H1 (cell line): ENCODE results near the gene CDC42EP1. TPM values are rescaled to one million over a fixed set of nuclear protein-coding genes. Genes with fewer than 3 reads are reported as not detected.

ENCODE experiments used
- ASH2L ChIP-seq: fragments of 200-600, 300-600 bp; sonication (generic); IDR thresholded peaks from one replicate; pipeline ENCODE4 v1.7.1; 2017; ENCODE audit warnings: low read length
- BACH1 ChIP-seq: IDR thresholded peaks from 2 replicates; pipeline ENCODE4 v1.6.1; 2012; ENCODE audit warnings: low read length, improper control_type of control experiment
- BRCA1 ChIP-seq: IDR thresholded peaks from 2 replicates; pipeline ENCODE4 v1.6.1; 2012; ENCODE audit warnings: low read depth, low read length, improper control_type of control experiment
- CHD2 ChIP-seq: IDR thresholded peaks from 2 replicates; pipeline ENCODE4 v1.6.1; 2012; ENCODE audit warnings: low read length, improper control_type of control experiment
- CREB1 ChIP-seq: IDR thresholded peaks from 2 replicates; pipeline ENCODE4 v1.6.1; 2012; ENCODE audit warnings: inconsistent platforms
- EP300 ChIP-seq, 2 experiments: IDR thresholded peaks; 1 replicate in 1 of 2; 2 replicates in 1 of 2; pipeline ENCODE4 v1.6.1; 2011 to 2012; ENCODE audit warnings: low read depth in 2 of 2, low read length in 2 of 2, mild to moderate bottlenecking in 2 of 2, borderline replicate concordance in 1 of 2, inconsistent platforms in 1 of 2, moderate library complexity in 1 of 2
- GABPA ChIP-seq: IDR thresholded peaks from 2 replicates; pipeline ENCODE4 v1.6.1; 2011; ENCODE audit warnings: mild to moderate bottlenecking, low read length, moderate library complexity, borderline replicate concordance; ENCODE audit not compliant: insufficient read depth
- KDM4A ChIP-seq: IDR thresholded peaks from one replicate; pipeline ENCODE4 v1.7.1; 2012; ENCODE audit warnings: low read depth, mild to moderate bottlenecking, moderate library complexity, low read length, inconsistent platforms; ENCODE audit not compliant: severe bottlenecking
- KDM5A ChIP-seq: fragments of 200-600 bp; IDR thresholded peaks from 2 replicates; pipeline ENCODE4 v1.7.1; 2012; ENCODE audit warnings: mild to moderate bottlenecking, low read length, inconsistent platforms, mixed read lengths
- NRF1 ChIP-seq: IDR thresholded peaks from 2 replicates; pipeline ENCODE4 v1.6.1; 2011; ENCODE audit warnings: mild to moderate bottlenecking, low read depth, low read length, improper control_type of control experiment
- PHF8 ChIP-seq: fragments of 200-600 bp; sonication (generic); conservative IDR thresholded peaks from 2 replicates; pipeline ENCODE4 v1.7.1; 2012; ENCODE audit warnings: low read depth, mild to moderate bottlenecking, inconsistent platforms, low read length, moderate library complexity
- POLR2A ChIP-seq, 2 experiments: IDR thresholded peaks; 1 replicate in 1 of 2; 2 replicates in 1 of 2; pipeline ENCODE4 v1.6.1; 2011; ENCODE audit warnings: low read depth in 2 of 2, low read length in 2 of 2, mild to moderate bottlenecking in 2 of 2; ENCODE audit errors: control extremely low read depth in 1 of 2
- POLR2AphosphoS5 ChIP-seq: IDR thresholded peaks from 2 replicates; pipeline ENCODE4 v1.6.1; 2011; ENCODE audit warnings: low read depth, low read length
- RXRA ChIP-seq: IDR thresholded peaks from 2 replicates; pipeline ENCODE4 v1.6.1; 2011; ENCODE audit warnings: low read depth, mild to moderate bottlenecking, low read length, moderate library complexity; ENCODE audit not compliant: insufficient read depth
- SIN3A ChIP-seq, 2 experiments: IDR thresholded peaks in 1 of 2; conservative IDR thresholded peaks in 1 of 2; 2 replicates each; pipeline ENCODE4 v1.6.1; 2011 to 2012; ENCODE audit warnings: low read length in 2 of 2, improper control_type of control experiment in 1 of 2, low read depth in 1 of 2, mild to moderate bottlenecking in 1 of 2
- SP1 ChIP-seq: IDR thresholded peaks from 2 replicates; pipeline ENCODE4 v1.6.1; 2011; ENCODE audit warnings: low read depth, low read length
- SP4 ChIP-seq: IDR thresholded peaks from 2 replicates; pipeline ENCODE4 v1.6.1; 2012; ENCODE audit warnings: low read length, inconsistent platforms
- TAF1 ChIP-seq: IDR thresholded peaks from 2 replicates; pipeline ENCODE4 v1.6.1; 2011; ENCODE audit warnings: mild to moderate bottlenecking, low read depth, low read length
- TBP ChIP-seq: IDR thresholded peaks from 2 replicates; pipeline ENCODE4 v1.6.1; 2011; ENCODE audit warnings: low read depth, low read length, improper control_type of control experiment
- TCF12 ChIP-seq: IDR thresholded peaks from 2 replicates; pipeline ENCODE4 v1.6.1; 2011; ENCODE audit warnings: low read depth, mild to moderate bottlenecking, low read length
- TEAD4 ChIP-seq: IDR thresholded peaks from 2 replicates; pipeline ENCODE4 v1.6.1; 2012; ENCODE audit warnings: low read depth, low read length, inconsistent platforms, mixed read lengths
- YY1 ChIP-seq: IDR thresholded peaks from 2 replicates; pipeline ENCODE4 v1.6.1; 2011; ENCODE audit warnings: low read depth, mild to moderate bottlenecking, low read length
- polyA plus RNA-seq, 7 experiments: library from polyadenylated mRNA; depleted of rRNA in 3 of 7; stranded (reverse) in 5 of 7; unstranded in 2 of 7; fragments of >200 nt in 5 of 7; fragments of 200-250 nt in 2 of 7; gene quantifications; 1 replicate in 5 of 7; 2 replicates in 1 of 7; 4 replicates in 1 of 7; pipeline versions ENCODE4 v1.2.1 to v1.2.3, GENCODE V29; 2011 to 2013; ENCODE audit warnings: missing spikeins in 2 of 7, mixed read lengths in 2 of 7
- total RNA-seq: library from RNA; stranded (reverse); fragmentation: NEBNext Ultra II Directional; extraction: Animal tissue kit (Norgen Biotek cat#: 25700); gene quantifications from 2 replicates; pipeline ENCODE4 v1.2.1, GENCODE V29; 2021
- TF ChIP-seq, protein P1 (sequence below): IDR thresholded peaks from 2 replicates; pipeline ENCODE4 v1.6.1; 2012; ENCODE audit warnings: low read length, inconsistent platforms

CDC42EP1 gene
- total and polyA plus RNA-seq, 2 of the 8 experiments (the other 6 are each of a cell fraction or from before 2014, with no cell fraction given) = 8.3 to 11.2 TPM

DNA sequence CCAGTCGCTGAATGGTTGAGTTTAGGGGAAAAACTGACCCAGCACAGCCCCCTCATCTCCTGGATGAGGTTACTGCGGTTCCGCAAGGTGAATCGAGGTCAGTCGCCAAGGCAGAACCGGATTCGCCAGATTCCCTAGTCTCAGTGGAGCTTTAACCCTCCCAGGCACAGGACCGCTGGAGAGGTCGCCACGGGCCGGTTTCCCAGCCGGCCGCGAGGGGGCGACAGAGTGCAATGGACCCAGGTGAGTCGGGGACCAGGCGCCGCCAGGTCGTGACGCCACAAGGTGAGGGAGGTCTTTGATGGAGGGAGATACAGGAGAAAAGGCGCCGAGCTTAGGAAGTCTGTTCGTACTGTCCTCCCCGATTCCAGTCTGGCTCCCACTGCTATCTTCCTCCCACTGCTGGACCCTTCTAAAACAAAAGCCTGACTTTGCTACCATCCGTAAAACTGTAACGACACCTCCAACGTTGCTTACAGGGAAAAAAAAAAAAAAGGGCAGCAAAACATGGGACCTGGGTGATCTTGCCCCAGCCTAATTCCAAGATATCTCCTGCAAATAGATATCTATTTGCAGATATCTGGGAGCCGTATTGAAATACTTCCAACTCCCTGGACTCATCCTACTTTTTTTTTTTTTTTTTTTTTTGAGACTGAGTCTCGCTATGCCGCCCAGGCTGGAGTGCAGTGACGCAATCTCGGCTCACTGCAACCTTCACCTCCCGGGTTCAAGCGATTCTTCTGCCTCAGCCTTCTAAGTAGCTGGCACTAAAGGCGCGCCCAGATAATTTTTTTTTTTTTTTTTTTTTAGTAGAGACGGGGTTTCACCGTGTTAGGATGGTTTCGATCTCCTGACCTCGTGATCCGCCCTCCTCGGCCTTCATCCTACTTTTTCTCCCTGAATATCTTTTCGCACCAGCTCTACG is 47.0 kb downstream of the CDC42EP1 start (continued):
- TF ChIP-seq POLR2A (IDR thresholded peaks at IDR 0.05; ENCODE audit: control extremely low read depth in 1 of 2, low read depth in 2 of 2, low read length in 2 of 2) (peak in 1 of 2 experiments; percentile 81; a peak in 2 of 3 replicates), TCF12 (0 out of 2 replicates have a peak, but pooled peaks have one; percentile 36), KDM5A (no peak), KDM4A (no peak), NRF1 (no peak), BRCA1 (no peak), SIN3A (conservative IDR thresholded peaks at IDR 0.05 in 1 of 2, IDR thresholded peaks at IDR 0.05 in 1 of 2; ENCODE audit: low read depth in 1 of 2, low read length in 2 of 2) (peak in 1 of 2 experiments; percentile 66; a peak in 2 of 4 replicates), TBP (peak; percentile 69), GABPA (no peak), RXRA (peak; percentile 94), TAF1 (peak; percentile 79), EP300 (IDR thresholded peaks at IDR 0.05; ENCODE audit: borderline replicate concordance in 1 of 2, low read depth in 2 of 2, low read length in 2 of 2) (peak in 1 of 2 experiments; percentile 32; a peak in 1 of 3 replicates), ASH2L (peak; percentile 66), SP1 (peak; percentile 87), CREB1 (peak; percentile 87), SP4 (no peak), CHD2 (0 out of 2 replicates have a peak, but pooled peaks have one; percentile 17), BACH1 (peak; percentile 64; the same call in 1 of the 2 replicates), TEAD4 (peak; percentile 48), YY1 (0 out of 2 replicates have a peak, but pooled peaks have one; percentile 57), POLR2AphosphoS5 (peak; percentile 78), PHF8 (peak; percentile 40)
- TF ChIP-seq, protein P1, sequence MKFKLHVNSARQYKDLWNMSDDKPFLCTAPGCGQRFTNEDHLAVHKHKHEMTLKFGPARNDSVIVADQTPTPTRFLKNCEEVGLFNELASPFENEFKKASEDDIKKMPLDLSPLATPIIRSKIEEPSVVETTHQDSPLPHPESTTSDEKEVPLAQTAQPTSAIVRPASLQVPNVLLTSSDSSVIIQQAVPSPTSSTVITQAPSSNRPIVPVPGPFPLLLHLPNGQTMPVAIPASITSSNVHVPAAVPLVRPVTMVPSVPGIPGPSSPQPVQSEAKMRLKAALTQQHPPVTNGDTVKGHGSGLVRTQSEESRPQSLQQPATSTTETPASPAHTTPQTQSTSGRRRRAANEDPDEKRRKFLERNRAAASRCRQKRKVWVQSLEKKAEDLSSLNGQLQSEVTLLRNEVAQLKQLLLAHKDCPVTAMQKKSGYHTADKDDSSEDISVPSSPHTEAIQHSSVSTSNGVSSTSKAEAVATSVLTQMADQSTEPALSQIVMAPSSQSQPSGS = no peak
